GM21717 (cell line): ENCODE results near the gene METAP2.
"Not testable (repeated sequence)": the region's sequence is repeated elsewhere in the genome, so short reads cannot be mapped to it uniquely, and the experiment has no call there.

Source experiments
- ATAC-seq: cut with Tn5 transposase; IDR thresholded peaks from one replicate; pipeline ENCODE4 v1.9.1; 2021; ENCODE audit warnings: mild to moderate bottlenecking, moderate library complexity; ENCODE audit not compliant: unreplicated experiment

Gene METAP2

DNA sequence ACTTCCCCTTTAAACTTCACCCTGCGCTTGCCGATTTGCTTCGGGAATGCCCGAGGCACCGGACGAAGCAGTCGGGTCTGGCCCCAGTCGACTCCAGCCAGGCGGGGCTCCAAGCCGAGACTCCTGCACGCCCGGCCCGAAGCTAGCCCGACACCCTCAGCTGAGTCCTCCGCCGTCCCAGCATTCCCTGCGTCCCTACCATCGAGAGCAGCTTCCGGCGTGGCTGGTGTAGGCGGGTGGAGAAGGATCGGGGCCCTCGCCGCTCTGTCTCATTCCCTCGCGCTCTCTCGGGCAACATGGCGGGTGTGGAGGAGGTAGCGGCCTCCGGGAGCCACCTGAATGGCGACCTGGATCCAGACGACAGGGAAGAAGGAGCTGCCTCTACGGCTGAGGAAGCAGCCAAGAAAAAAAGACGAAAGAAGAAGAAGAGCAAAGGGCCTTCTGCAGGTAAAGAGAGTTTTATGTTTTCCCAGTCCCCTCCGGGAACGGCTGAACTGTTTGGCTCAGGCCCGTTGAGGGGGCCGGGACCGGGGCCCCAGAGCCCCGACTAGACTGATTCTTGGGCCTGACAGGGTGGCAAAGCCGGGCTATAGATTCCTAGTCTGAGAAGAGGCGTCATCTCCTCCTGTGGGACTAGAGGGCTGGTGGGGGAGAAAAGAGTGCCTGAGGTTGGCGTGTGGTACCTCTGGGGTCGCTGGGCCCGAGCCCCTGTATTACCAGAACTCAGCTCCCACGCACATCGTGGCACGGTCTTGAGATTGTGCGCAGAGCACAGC, at the start of gene METAP2:
Gene METAP2, plus strand, starts transcription at position 269 of the 776 bp plus-strand sequence. Its CDS starts 28 bp downstream, at position 297.
- peak; percentile 98 for ATAC-seq

DNA sequence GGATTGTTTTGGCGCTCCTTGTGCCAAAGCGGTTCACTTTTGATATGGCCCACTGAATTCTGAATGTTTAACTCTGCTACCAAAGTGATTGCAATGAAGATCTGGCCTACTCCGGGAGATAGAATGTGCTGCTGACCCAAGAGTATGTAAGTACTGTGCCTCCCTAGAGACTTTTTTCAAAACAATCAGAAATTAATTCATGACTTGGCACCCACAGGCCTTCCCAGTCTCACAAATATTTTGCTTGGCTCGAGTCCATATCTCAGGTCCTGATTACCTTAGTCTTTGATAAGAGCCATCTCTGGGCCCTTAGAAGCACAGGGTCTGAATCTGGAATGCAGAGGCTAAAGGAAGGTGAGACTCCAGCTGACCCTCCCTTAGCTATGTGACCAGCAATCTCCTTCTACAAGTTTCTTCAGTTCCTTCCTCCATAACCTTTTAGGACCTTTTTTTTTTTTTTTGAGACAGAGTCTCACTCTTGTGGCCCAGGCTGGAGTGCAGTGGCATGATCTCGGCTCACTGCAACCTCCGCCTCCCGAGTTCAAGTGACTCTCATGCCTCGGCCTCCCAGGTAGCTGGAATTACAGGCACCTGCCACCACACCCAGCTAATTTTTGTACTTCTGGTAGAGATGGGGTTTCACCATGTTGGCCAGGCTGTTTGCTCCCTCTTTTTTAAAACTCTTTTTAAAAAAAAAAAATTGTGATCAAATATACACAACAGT, 49.5 kb upstream of the METAP2 start:
- no peak for ATAC-seq

DNA sequence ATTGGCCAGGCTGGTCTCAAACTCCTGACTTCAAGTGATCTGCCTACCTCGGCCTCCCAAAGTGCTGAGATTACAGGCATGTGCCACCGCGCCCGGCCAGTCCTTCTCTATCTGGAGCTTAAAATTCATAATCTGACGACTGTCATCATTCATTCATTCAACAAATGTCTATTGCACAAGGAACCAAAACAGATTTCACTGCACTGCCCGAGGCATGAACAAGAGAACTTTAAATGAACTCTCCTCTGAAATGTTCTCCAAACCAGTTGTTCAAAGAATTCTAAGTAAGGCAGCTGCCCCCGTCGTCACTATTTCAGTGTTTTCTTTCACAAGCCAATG, 44.8 kb upstream of the METAP2 start:
- no peak for ATAC-seq

DNA sequence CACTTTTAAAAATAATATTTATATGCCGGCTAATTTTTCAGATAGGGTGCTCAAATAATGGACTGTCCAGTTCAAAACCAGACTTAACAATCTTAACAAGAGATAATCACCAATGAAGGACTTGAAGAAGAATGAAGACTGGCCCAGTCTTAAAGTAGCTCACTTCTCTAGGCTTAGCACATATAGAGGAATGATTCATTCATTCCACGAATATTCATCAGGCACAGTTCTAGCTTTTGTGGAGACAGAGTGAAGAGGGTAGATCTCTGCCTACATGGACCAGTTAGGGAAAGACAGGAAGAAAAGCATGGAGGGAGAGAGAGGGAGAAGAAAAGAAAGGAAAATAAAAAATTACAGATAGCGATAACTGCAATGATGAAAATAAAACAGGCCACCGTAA, 42.8 kb upstream of the METAP2 start:
- no peak for ATAC-seq

DNA sequence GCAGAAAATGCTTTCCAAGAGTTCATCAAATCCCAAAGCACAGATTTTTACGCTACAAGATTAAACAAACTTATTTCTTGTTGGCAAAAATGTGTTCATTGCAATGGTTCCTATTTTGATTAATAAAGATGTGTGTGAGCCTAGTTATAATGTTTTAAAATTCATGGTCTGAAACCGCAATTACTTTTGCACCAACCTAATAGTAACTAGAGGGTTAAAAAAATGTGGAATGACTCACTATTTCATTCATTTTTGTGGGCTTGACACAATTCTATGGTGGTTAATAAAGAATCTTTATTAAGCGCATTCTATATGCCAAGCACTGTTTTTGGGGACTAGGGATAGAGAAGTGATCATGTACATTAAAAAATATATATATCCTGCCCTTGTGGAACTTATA, 38.6 kb upstream of the METAP2 start:
- no peak for ATAC-seq

DNA sequence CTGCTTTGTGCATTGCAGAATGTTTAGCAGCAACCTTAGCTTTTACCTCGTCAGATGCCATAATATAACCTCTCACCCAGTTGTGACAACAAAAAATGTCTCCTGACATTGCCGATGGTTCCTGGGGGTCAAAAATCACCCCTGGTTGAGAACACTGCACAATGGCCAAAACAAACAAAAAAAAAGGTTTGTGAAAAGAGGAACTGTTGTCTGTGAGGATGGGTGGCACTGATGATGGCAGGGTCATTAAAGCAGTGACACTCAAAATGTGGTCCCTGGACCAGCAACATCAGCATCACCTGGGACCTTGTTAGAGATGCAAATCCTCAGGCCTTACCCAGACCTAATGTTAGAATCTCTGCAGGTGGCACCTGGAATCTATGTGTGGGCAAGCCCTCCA, 36.4 kb upstream of the METAP2 start:
- no peak for ATAC-seq

DNA sequence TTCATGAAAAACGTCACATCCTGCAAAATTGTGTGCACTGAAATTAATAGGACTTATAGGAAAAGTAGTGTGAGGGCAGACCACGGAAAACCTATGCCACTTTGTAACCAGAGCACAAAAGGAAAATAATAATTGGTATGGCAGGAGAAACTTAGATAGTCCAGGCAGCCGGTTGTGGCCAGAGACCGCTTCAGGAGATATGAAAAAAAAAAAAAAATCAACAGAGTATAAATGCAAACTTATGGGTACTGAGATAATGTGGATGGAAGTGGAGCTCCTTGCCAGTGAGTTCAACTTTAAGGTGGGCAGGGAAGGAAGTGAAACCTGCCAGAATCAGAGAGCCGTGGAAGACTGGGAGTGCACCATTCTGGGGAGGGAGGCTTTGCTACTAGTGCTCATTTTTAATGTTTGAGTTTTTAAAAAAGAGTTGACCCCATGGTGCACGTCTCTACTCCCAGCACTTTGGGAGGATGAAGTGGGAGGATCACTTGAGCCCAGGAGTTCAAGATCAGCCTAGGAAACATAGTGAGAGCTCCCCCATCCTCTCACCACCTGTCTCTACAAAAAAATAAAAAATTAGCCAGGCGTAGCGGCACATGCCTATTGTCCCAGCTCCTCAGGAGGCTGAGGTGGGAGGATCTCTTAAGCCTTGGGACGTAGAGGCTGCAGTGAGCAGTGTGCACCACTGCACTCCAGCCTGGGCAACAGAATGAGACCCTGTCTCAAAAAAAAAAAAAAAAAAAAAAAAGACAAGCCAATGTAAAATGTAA, 34.3 kb upstream of the METAP2 start:
- no peak for ATAC-seq

DNA sequence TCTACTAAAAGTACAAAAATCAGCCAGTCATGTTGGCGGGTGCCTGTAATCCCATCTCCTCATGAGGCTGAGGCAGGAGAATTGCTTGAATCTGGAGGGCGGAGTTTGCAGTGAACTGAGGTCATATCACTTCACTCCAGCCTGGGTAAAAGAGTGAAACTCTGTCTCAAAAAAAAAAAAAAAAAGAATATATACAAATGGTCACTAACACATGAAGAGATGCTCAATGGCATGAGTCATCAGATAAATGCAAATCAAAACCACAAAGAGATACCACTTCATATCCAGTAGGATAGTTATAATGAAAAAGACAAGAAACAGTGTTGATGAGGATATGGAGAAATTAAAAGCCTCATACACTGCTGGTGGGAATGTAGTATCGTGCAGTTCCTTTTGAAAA, 33.6 kb upstream of the METAP2 start:
- ATAC-seq, result no peak

DNA sequence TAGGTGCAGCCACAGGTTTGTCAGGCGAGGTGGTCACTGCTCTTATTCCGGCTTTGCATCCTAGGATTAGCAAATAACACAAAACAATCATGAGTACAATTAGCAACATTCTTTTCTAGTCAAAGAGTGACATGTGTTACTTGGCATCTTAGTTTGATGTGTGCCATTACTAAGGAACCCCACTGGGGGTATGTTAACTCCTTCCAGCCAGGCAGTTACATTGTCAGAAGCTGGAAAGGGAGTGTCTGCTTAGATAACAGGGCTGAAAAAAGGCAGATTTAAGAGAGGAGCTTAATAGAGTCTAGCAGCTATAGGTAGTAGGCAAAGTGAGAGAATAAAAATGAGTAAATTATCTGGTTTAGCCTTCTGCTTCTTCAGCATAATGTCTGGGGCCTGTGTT, 30.5 kb upstream of the METAP2 start:
- ATAC-seq, result no peak

DNA sequence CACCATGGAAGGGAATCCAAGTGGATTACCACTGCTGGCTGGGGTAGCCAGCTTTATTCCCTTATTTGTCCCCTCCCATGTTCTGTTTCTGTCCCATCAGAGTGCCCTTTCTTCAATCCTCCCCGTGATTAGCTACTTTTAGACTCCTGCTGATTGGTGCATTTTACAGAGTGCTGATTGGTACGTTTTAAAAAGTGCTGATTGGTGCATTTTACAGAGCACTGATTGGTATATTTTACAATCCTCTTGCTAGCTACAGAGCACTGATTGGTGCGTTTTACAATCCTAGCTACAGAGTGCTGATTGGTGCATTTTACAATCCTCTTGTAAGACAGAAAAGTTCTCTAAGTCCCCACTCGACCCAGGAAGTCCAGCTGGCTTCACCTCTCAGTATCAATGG, 28.9 kb upstream of the METAP2 start:
- ATAC-seq, result not testable (repeated sequence)

DNA sequence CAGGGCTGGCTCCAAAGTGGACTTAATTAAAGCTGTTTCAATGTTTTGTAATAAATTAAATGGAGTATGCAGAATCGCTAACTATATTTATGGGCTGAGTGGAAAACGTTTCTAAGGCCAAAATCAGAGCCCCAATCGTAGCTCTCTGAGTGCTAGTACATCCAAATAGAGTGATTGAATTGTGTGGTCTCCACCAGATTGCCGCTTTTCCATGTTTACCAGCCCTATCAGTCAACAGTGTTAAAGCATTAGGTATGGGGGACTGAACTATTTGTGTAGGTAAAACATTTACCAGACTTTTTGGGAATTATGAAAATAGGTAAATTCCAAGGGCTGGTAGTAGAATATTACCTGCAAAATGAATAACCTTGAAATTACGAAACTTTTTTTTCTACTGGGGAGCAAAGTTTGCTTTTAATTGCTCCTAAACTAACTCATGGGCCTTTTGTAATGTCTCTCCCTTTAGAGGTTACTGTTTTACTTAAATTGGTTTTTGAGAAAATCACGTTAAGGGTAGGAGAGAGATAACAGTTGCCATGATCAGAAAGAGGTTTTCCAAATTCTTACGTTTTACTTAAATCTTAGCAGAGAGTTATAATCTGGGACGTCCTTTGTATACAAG, 28.0 kb upstream of the METAP2 start:
- no peak for ATAC-seq

DNA sequence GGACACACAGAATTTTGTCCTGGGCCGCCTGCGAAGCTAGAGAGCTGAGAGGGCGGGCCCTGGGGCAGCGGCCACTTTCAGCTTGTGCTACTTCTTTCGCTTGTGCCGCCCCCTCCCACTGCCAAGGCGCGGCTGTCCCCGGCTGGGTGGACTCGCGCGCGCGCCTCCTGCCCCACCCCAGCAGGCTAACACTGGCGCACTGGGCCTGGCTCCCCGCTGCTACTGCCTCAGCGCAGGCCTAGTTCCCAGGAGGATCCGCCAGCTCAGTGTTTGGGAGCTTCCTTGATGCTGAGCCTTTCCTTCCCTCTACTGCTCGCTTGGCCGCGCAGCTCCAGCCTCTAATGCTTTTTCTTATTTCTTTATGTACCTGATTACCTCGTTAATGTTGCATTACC, 27.4 kb upstream of the METAP2 start:
- no peak for ATAC-seq

DNA sequence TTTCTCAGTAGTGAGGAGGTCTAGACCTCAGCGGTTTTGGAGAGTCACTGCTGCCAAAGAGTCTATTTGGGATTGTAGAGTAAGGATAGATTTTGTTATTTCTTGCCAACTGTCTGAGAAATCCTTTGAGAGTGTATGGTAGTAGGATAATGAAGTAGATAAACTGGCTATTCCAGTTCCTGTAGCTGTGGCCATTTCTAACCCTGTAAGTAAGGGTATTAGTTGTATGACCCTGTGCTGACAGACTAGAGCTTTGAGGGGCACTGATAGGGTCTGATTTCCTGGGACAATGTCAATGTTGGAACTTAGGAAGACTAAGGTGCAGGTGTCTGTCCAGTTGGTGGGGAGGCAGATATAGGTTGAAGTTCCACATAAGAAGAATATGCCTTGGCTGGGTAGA, 24.3 kb upstream of the METAP2 start:
- not testable (repeated sequence) for ATAC-seq

DNA sequence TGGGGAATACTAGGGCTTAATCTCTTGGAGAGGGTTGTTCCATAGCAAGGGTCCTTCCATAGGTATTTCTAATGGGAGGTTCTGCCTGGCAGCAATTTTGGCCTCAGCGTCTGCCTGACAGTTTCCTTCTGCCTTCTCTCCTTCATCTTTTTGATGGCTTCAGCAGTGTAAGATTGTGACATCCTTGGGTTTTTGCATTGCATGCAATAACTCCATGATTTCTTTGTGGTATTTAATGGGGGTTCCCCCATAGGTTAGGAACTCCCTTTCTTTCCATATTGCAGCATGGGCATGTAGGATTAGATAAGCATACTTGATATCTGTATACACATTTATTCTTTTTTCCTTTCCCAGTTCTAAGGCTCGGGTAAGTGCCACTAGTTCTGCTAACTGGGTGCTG, 21.5 kb upstream of the METAP2 start:
- not testable (repeated sequence) for ATAC-seq

DNA sequence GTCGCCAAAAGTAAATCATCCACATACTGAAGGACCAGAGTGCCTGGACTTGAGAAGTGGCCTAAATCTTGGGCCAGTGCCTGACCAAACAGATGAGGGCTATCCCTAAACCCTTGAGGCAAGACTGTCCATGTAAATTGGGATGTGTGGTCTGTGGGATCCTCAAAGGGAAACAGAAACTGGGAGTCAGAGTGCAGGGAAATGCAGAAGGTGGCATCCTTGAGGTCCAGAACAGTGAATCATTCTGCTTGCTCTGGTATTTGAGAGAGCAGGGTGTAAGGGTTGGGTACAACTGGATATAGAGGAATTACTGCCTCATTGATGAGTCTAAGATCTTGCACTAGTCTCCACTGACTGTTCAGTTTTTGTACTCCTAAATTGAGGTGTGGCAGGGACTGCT, 20.1 kb upstream of the METAP2 start:
- not testable (repeated sequence) for ATAC-seq

DNA sequence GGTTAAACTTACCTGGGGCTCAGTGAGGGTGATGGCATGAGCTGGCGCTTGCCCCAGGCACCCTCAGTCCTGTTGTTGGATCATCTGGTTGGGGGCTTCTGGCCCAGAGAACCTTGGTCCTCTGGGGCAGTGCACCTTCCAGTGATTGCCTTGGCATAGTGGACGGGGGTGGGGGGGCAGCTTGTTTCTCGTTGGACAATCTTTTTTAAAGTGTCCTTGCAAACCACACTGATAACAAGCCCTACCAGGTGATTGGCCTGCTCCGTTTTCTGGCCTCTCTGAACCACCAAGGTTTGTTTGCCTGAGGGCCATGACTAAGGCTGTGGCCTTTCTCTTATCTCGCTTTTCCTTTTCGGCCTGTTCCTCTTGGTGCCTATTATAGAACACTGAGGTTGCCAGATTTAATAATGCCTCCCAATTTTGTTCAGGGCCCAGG, 19.2 kb upstream of the METAP2 start:
- ATAC-seq, result not testable (repeated sequence)

DNA sequence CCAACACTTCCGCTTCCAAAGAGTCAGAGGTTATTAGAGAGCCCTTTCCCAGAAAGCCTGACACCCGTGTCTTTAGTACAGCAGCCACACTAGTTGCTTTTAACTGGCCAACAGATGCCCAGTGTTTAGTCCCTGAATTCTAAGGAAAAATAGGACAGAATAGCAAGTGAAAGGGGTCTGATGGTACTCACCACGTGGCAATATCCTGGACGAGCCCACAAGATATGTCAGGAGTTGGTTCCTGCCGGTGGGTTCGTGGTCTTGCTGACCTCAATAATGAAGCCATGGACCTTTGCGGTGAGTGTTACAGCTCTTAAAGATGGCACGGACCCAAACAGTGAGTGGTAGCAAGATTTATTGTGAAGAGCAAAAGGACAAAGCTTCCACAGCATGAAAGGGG, 16.3 kb upstream of the METAP2 start:
- ATAC-seq, result not testable (repeated sequence)

DNA sequence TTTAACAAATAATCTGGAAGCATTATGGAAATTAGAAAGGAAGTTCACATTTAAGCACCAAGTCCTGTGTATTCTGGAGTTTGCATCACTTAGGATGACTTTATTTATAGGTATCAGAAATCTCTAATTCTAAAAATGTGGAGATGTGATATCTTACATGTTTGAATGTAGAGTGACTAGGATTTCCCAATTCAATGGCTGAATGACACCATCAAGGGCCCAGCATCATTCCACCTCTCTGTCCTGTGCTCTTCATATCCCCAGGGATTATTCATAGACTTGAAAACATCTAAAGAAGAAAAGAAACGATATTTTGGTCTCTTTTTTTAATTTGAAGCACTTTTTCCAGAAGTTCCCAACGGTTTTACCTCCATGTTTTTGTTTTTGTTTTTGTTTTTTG, 15.2 kb upstream of the METAP2 start:
- ATAC-seq, result no peak

DNA sequence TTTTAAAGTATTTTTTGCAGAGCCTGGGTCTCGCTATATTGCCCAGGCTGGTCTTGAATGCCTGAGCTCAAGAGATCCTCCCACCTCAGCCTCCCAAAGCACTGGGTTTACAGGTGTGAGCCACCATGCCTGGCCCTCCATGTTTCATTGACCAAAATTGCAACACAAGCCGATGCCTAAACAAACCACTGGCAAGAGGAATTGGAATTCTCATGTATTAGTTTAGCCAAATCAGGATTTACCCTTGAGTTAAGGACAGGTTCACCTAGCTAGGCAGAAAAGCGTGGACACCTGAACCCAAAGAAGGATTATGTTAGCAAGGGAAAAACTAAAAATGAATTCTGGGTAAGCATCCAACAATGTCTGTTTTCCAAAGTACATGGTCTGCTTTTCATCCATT, 14.6 kb upstream of the METAP2 start:
- no peak for ATAC-seq

DNA sequence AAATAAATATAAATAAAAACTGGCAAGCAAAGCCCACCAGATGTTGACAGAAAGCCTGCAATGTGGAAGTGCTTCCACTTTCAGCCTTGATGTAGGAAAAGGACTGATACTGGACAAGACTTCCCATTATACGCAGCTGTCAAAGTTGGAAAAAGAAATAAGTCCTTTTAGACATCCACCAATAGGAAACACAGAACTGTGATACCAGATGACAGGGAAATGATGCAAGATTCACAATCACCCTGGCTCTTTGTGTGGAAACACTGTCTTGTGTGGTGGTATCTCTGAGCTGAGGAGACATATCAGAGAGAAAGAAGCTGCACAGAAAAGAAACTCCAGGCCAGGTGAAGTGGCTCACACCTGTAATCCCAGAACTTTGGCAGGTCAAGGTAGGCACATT, 13.8 kb upstream of the METAP2 start:
- no peak for ATAC-seq

DNA sequence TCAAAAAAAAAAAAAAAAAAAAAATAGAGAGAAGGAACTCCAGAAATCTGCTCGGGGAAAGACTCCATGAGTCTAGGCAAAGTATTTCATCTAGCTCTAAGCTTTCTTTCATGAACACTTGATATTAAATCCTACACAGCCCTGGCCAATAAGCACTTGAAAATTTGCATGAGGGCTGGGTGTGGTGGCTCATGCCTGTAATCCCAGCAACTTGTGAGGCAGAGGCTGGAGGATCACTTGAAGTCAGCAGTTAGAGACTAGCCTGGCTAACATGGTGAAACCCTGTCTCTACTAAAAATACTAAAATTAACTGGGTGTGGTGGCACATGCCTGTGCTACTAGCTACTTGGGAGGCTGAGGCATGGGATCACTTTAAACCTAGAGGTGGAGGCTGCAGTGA, 13.1 kb upstream of the METAP2 start:
- no peak for ATAC-seq
